ENCODE data around the gene C2orf68.

GRCh38 chr2:85593023-85593422 is 18.8 kb downstream of the C2orf68 start:
- TF ChIP-seq, protein P1, sequence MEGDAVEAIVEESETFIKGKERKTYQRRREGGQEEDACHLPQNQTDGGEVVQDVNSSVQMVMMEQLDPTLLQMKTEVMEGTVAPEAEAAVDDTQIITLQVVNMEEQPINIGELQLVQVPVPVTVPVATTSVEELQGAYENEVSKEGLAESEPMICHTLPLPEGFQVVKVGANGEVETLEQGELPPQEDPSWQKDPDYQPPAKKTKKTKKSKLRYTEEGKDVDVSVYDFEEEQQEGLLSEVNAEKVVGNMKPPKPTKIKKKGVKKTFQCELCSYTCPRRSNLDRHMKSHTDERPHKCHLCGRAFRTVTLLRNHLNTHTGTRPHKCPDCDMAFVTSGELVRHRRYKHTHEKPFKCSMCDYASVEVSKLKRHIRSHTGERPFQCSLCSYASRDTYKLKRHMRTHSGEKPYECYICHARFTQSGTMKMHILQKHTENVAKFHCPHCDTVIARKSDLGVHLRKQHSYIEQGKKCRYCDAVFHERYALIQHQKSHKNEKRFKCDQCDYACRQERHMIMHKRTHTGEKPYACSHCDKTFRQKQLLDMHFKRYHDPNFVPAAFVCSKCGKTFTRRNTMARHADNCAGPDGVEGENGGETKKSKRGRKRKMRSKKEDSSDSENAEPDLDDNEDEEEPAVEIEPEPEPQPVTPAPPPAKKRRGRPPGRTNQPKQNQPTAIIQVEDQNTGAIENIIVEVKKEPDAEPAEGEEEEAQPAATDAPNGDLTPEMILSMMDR (IDR thresholded peaks at IDR 0.05; ENCODE audit: low read depth, low read length, poor library complexity, severe bottlenecking): no peak
- no peak for TF ChIP-seq EZH2phosphoT487 (IDR thresholded peaks at IDR 0.05; ENCODE audit: borderline replicate concordance, low read length)

Measured in DOHH2 (cell line).